ENCODE results near the gene MMP28.

Gene MMP28

GRCh38 chr17:35748341-35748841, 47.0 kb downstream of the MMP28 start:
- FAIRE-seq (no peak), DNase-seq (ENCODE audit: insufficient read length, low spot score) (no peak)
- TF ChIP-seq CTCF (IDR thresholded peaks at IDR 0.05; ENCODE audit: insufficient read depth, missing control alignments): no peak

DNA sequence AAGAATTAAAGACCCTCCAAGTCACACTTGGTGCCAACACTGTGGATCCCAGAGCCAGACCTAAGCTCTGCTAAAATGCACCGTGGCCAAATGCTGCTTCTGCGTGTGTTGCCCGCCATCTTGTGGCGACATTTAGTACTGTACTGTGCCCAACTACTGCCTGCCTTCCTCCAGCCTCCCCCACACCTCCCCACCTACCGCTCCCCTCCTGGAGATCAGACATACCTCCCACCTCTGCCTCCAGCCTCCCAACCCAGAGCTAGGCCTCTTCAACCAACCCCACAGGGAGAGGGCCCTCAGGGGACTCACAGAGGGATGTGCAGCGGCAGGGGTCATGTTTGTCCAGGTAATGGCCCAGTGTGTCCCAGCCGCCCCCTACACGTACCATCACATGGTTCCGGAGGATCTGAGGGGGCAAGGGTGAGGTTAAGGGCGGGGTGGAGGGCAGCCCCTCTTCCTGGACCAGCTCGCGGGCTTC, 47.9 kb downstream of the MMP28 start:
- DNase-seq (ENCODE audit: insufficient read length, low spot score): peak; percentile 80
- peak; percentile 99 for TF ChIP-seq CTCF (IDR thresholded peaks at IDR 0.05; ENCODE audit: insufficient read depth, missing control alignments)
- no peak for FAIRE-seq

GRCh38 chr17:35745749-35746320, 49.6 kb downstream of the MMP28 start:
- TF ChIP-seq CTCF (IDR thresholded peaks at IDR 0.05; ENCODE audit: insufficient read depth, missing control alignments): no peak
- no peak for FAIRE-seq
- DNase-seq (ENCODE audit: insufficient read length, low spot score): no peak

DNA sequence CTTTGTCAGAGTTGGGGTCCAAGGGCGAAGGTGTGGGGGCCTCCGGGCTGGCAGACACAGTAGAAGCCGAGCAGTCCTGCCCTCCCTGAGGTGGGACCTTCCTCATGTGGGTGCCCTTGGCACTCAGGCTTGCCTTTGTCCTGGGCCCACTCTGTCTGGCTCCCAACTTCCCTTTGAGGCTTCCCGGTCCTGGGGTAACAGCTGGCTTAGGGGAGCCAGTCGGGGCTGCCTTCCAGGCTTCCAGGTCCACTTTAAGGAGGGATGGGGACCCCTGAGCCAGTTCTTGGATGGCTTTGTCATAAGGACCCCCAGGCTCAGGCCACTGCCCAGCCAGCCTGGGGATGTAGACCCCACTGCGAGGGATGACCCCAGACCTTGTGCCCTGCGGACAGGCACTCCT, 50.2 kb downstream of the MMP28 start:
- no peak for TF ChIP-seq CTCF (IDR thresholded peaks at IDR 0.05; ENCODE audit: insufficient read depth, missing control alignments)
- DNase-seq (ENCODE audit: insufficient read length, low spot score) (no peak), FAIRE-seq (no peak)

DNA sequence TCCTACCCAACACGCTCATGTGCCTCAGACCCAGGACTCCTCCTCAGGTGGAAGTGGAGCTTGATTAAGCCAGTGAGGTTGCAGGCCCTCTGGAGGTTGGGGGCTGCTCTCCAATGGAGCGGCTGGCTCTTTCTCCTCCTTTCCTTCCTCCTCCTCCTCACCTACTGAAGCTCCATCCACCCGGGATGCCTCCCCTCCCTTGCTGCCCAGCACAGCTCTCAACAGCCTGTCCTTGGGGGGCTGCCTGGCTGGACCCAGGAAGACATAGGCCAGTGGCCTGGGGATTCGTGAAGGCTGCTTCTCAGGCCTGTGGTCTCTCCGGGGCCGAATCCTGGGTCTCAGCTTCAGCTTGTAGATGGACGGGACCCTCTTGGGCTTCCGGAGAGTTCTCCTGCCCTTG, 50.6 kb downstream of the MMP28 start:
- TF ChIP-seq CTCF (IDR thresholded peaks at IDR 0.05; ENCODE audit: insufficient read depth, missing control alignments): no peak
- DNase-seq (ENCODE audit: insufficient read length, low spot score): no peak
- FAIRE-seq: no peak

GRCh38 chr17:35743626-35744328, 51.7 kb downstream of the MMP28 start:
- DNase-seq (ENCODE audit: insufficient read length, low spot score) (no peak), FAIRE-seq (no peak)
- TF ChIP-seq CTCF (IDR thresholded peaks at IDR 0.05; ENCODE audit: insufficient read depth, missing control alignments): no peak

DNA sequence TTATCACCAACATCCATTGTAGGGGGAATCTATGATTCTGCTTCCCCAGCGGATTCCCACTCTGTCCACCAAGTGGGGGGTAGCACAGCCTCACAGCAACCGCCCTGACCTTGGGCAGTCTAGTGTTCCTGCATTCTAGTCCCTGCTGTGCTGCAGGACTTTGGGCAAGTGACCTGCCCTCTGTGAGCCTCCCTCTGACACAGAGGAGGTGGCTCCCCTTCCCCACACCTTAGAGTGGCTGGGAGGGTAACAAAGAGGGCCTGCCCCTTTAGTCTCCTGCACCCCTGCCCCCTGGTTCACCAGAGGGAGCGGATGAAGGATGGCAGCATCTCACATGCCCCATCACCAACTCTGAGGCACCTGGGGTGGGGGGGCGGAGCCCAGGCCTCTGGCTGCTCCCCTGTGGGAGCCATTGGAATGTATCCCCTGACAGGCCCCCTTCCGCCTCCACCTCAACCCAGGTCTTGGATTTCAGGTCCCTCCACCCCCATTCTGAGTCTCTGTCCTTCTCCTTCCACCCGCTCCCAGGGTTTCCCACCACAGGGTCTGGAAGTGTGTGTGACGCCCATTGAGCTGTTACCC, 52.5 kb downstream of the MMP28 start:
- FAIRE-seq: no peak
- DNase-seq (ENCODE audit: insufficient read length, low spot score): no peak
- TF ChIP-seq CTCF (IDR thresholded peaks at IDR 0.05; ENCODE audit: insufficient read depth, missing control alignments): no peak

Measured in D721Med (cell line).